HT1080 (cell line): ENCODE measurements around the gene CEBPB. TPM values are rescaled to one million over a fixed set of nuclear protein-coding genes. Genes with fewer than 3 reads are reported as not detected.
A peak's percentile ranks its signal among the peaks of the same experiment; 100 is the strongest.

Experiments
- DNase-seq: peaks from one replicate; pipeline ENCODE4 v3.0.0-alpha.2; 2015; ENCODE audit warnings: low read depth
- total RNA-seq: library from RNA; depleted of rRNA; stranded (reverse); fragments of >200 nt; shearing (Covaris generic); gene quantifications from 2 replicates; pipeline ENCODE4 v1.2.3, GENCODE V29; 2014

The CEBPB gene
- total RNA-seq, 1 experiment from 2014 or later, result 60.7 TPM

DNA sequence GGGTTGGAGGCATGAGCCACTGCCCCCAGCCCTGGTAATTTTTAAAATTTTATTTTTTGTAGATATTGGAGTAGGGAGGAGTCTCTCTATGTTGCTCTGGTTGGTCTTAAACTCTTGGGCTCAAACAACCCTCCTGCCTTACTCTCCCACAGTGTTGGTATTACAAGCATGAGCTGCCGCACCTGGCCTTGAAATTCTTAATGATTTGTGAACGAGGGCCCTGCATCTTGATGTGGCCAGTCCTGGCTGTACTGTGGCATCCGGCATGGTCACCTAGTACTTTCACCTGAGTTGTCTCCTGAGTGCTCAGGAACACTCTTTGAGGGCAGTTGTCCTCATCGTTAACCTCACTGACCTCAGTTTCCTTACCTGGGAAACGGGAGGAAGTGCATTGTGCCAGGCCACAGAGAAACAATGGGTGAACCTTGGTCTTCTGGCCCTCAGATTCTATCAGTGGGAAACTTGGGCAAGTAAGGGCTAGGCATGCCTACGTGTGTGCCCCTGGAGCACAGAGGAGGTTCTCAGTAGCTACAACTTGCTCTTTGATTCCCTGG lies 19.5 kb downstream of the CEBPB start:
- DNase-seq, result no peak

DNA sequence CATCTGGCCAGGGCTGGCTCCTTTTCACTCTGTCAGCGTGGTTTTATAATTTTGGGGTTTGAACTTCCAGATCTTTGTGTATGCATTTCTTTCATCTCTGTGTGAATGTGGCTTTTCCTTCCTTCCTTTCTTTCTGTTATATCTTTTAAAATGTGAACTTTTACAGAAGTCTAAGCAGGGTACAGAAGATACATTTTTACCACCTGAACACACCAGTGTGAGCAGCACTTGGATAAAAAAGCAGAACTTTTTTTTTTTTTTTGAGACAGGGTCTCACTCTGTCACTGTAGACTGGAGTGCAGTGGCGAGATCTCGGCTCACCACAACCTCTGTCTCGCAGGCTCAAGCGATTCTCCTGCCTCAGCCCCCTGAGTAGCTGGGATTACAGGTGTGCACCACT lies 20.5 kb downstream of the CEBPB start:
- no peak for DNase-seq

- no peak for DNase-seq
Observed at GRCh38 chr20:50213531-50214106, 23.0 kb downstream of the CEBPB start.

DNA sequence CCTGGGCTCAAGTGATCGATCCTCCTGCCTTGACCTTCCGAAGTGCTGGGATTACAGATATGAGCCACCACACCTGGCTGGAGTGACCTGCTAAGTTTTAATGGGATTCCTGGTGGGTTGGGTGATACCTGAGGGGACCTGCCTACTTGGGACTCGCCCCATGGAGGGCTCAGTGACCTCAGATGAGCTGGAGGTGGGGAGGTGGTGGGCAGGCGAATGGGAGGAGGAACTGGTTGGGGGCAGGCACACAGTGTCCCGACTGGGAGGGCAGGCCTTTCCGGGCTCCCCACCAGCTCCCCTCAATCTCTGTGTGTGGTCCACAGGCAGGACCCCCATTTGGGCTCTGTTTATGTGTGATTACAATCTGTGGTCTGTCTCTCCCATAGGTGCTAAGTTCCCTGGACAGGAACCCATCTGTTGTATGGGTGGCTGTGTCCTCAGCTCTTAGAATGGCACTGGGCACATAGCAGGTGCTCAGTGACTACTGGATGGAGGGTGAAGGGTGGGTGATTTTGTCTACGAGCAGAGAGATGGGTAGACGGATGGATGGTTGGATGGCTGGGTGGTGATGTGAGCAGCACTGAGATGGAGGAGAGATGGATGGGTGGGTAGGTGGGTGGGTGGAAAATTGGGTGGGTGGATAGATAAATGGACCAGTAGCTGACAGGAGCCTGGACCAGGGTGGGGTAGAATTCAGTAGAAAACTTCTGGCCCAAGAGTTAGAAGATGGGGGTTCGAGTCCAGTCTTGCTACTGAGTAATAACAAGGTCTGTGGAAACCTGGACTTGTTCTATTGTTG lies 23.8 kb downstream of the CEBPB start:
- no peak for DNase-seq

DNA sequence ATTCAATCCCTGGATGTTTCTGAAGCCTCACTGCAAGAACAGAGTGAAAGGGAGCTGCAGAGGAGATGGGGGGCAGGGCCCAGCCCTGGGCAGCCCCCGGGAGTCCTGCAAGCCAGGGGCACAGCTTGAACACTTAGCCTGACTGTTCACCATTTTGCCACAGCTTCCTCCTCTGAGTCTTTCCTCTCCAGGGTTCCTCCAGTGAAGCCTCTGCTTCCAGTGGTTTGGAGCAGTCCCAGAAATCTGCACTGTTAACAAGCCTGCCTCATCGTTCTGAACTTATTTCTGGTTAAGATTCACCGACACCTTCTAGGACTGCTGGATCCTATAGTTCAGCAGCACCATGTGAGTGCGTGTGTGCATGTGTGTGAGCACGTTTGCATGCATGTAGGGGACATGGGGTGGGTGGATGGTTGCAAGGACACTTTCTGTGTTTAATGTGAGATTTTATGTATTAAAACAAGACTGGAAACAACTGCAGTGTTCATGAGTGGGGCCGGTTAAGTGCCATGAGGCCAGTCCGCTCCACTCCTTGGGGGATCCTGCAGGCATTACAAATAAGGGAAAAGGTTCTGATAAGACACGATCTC lies 24.6 kb downstream of the CEBPB start:
- no peak for DNase-seq

DNA sequence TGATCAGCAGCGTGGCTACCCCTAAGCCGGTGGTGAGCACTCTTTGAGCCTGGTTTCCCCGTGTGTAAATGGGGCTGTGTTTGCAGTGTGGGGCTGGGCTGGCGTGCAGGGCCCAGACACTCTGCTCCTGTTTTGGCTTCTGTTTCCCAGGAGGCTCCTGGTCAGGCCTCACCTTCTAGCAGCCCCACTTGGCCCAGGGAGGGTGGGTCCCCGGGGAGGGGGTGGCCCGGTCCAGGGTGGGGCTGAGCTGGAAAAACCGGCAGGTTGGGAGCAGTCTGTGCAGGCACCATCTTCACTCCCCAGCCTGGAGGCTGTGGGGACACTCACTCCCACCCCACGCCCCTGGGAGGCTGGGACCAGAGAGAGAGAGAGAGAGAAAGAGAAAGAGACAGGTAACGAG lies 25.3 kb downstream of the CEBPB start:
- DNase-seq, result no peak

DNA sequence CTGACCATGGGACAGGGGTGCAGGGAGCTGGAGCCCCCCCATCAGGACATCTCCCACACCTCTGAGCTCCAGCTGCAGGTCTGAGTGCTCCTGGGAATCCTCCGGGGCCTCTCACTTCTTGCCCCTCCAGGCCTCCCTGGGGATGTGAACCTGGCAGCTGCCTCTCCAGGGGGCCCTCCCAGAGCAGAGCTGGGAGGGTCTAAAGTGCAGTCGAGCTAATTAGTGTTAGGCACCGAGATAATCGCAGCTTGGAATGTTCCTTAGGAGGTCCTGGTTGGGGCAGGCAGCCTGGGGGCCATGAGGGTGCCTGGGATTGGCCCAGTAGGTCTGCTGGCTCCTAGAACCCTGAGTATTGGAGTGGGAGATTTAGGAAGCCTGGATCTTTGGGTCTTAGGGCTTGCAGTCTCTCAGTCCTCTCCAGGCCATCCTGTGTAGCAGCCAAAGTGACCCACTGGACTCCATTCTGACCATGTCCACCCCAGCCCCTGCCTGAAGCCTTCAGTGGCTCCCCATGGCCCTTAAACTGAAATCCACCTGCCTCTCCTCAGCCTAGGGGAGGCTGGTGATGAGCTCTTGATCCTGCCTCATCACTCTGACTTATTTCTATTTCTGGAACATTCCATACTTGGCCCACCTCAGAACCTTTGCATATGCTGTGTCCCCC lies 26.0 kb downstream of the CEBPB start:
- DNase-seq, result no peak

GRCh38 chr20:50217207-50217949 lies 26.7 kb downstream of the CEBPB start:
- DNase-seq, result no peak

DNA sequence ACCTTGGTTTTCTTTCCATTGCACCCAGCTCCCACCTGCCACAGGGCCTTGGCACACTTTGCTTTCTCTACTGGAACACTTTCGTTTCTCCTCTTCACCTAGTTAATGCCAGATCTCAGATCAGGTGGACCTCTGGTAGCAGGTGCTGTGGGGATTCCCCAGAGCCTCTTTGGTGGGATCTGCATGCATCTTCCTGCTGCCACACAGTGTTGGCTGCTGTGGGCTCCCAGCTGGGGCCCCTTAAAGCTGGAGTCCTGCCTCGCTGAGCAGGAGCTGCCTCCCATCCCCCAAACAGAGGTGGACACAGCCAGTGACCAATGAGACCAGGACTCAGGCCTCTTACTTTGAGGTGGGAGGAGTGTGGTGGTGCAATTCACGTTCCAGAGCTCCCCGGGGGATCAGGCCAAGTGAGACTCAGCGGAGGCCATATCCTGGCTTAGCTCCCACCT lies 28.4 kb downstream of the CEBPB start:
- DNase-seq, result no peak

GRCh38 chr20:50219600-50219999 lies 29.0 kb downstream of the CEBPB start:
- no peak for DNase-seq

DNA sequence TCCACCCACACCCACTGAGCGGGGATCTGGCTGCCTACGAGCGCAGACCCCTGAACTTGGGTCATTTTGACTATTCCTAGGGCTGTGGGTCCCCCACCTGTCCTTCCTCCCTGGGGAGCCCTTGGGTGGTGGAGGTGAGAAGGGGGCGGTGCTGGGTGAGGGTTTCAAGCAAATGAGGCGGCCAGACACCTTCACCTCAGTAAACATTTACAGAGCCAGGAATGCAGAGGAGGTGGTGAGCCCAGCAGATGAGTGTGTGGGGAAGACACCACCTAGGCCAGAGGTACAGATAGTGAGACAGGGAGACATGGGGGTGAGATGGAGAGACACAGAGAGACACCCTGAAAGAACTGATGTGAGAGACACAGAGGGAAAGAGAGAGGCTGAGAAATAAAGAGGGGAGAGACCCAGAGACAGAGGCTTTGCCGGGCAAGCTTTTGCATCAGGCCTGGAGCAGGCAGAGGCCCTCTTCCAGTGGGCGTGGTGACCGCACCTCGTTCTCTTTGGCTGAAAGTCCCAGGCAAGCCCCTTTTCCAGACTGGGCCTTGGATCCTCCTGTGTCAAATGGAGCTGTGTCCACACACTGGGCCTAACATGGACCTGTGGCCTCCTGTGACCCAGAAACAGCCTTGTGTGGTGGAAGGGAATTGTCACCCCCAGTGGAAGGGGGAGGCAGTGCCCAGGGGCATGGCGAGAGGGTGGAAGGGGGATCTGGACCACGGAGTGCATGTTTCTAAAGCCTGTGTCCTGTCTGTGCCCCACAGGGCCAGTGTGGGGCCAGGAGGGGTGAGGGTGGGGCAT lies 29.7 kb downstream of the CEBPB start:
- DNase-seq, result no peak

GRCh38 chr20:50220894-50221365 lies 30.3 kb downstream of the CEBPB start:
- DNase-seq, result no peak

DNA sequence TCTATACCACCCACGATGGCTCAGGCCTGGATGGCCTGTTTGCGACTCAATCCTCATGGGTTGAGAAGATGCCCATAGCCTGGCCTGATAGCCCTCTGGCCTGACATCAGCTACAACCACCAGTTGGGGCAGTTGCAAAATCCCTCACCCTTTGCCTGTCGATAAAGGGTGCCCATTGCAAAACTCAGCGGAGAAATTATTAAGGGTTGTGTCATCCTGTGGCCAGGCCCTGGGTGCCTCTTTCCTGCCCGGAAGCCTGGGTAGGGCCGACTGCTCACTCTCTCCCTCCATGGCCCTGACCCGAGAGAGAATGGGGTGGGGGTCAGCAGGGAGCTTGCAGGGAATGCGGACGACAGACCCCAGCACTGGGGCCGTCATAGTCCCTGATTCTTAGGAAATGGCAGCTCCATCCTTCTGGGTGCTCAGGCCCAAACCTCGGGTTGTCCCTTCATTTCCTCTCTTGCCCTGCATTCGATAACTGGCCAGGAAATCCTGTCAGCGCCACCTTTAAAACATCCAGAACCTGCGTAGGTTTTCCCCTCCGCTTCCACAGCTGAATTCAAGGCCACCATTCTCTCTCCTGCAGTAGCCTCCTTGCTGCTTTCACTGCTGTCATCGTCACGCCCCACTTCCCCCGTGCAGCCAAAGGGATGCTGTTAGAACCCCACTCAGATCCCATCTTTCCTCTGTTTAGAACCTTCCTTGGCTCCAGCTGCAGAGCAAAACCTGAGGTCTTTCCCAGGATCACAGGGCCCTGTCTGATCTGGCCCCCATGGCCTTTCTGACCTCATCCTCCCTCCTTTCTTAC lies 31.1 kb downstream of the CEBPB start:
- DNase-seq, result peak; percentile 32

- DNase-seq, result no peak
Observed at GRCh38 chr20:50222309-50223038, 31.8 kb downstream of the CEBPB start.

DNA sequence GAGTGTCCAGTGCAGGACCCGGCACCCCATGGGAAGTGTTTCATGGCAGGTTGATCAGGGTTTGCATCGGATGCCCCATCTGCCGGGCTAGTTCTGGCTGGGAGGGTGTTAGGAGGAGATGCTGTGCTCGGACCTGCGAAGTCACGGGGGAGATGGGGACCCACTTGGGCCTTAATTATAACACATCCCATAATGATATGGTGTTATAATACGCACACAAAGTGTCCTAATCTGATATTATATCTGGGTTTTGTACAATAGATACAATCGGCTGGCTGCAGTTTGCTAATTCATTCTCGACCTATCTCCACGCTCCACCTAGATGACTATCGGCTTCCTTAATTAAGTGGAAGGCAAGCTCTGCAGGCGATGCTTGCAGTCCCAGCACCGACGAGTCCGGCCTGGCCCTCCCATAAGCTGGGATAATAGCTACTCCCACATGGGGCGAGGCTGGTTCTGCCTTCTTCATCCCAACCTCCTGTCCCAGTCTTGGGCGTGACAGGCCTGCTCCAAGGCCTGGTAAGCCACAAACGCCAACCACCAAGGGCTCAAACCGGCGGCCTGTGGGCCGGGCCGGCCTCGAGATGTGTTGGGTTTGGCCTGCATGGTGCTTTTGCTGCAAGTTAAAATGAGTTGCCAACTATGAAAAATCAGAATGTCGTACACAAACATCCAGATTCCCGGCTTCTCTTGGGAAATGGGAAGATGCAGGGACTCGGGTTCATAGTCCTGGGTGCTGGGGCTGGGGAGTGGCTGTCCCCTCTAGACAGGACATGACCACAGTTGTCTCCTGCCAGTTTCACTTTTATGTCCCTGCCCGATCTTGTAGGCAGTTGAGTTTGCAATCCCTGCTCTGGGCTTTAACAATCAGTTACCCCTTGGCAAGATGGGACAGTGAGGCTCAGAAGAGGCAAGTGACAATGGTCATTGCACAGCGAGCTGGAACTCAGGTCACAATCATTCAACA lies 32.7 kb downstream of the CEBPB start:
- no peak for DNase-seq

DNA sequence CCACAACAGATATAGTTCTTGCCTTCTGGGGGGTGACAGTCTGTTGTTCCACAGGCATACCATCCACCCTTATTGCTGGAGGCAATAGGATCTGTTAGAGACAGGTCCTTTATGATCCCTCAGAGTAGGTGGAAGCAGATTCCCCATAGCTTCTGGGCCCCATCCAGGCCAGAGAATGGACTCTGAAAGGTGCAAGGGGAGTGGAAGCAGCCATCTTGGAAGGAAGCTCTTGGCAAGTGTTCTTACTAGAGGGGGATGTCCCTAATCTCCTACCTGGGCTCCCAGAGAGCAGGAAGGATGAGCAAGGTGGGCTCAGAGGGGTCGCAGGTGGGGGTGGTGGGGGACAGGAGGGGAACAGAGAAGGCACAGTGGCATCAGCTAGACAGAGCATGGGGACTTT lies 33.4 kb downstream of the CEBPB start:
- DNase-seq, result no peak

GRCh38 chr20:50224531-50225255 lies 34.1 kb downstream of the CEBPB start:
- peak; percentile 33 for DNase-seq
